Cortex of kidney (tissue), 1 donor: ENCODE measurements around the gene TMEM255B.

Source experiments
- DNase-seq: peaks from one replicate; lab custom pipeline; 2025; lab: John Stamatoyannopoulos, UW

The TMEM255B gene

DNA sequence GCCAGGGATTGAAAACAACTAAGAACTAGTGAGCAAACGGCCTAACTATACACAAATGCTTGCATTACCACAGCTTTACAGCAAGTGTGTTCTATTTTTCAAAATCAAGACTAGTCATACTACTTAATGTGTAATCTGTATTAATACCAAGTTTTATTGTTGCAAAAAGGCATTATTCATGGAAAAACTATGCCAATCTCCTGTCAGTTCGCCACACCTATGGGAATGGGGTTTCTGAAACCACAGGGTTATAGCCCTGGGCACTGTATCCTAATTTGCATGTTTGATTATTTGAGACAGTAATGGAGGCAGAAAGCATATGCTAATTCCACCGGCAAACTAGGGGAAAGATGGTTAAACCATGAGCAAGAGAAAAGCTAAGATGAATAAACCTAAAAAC is 90.5 kb downstream of the TMEM255B start:
- DNase-seq = no peak

- no peak for DNase-seq
Observed at GRCh38 chr13:113849981-113850721, 91.1 kb downstream of the TMEM255B start.

DNA sequence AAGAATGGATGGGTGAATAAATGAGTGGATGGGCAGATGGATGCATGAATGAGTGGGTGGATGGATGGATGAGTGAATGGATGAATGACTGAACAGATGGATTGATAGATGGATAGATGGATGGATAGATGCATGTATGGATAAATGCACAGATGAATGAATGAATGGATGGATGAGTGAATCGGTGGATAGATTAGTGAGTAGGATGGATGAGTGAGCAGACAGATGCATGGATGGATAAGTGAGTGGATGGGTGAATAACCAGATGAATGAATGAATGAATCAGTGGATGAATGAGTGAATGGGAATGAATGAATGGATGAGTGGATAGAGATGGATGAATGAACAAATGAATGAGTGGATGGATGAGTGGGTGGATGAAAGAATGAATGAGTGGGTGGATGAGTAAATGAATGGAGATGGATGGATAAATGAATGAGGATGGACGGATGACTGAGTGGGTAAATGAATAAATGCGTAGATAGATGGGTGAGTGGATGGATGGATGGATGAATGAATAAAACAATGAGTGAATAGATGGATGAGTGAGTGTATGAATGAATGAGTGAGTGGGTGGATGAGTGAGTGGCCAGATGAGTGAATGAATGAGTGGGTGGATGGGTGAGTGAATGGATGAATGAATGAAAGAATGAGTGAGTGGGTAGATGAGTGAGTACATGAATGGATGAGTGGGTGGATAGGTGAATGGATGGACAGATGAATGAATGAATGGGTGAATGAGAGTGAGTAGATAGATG is 91.9 kb downstream of the TMEM255B start:
- DNase-seq = no peak

- DNase-seq = no peak
Observed at GRCh38 chr13:113851480-113851803, 92.4 kb downstream of the TMEM255B start.

DNA sequence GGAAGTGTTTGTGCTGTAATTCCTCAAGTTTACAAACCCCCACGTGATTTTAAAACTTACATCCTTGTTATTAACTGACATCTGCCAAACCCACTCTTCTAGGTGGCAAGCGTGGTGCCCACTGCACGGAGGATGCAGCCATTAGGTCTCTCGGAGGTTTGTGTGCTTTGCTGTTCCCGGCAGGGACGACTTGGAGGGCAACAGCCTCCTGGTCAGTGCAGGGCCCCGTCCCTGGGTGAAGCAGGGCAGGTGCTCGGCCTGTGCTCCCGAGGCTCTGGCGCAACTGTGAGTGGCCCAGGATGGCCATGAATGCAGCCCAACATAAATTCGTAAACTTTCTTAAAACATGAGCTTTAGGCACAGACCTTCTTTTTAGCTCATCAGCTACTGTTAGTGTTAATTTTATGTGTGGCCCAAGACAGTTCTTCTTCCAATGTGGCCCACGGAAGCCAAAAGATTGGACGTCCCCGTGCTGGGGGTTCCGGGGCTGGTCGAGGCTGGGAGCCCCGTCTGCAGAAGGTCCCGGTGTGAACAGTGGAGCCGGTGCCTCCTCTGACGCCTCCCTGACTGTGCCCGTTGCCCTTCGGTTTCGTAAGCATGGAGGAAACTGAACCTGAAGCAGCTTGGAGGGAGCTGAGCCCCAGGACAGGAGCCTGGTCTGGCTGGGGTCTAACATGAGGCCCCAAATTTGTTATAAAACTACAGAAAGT is 93.0 kb downstream of the TMEM255B start:
- DNase-seq = no peak

- no peak for DNase-seq
Observed at GRCh38 chr13:113852536-113853517, 93.8 kb downstream of the TMEM255B start.

DNA sequence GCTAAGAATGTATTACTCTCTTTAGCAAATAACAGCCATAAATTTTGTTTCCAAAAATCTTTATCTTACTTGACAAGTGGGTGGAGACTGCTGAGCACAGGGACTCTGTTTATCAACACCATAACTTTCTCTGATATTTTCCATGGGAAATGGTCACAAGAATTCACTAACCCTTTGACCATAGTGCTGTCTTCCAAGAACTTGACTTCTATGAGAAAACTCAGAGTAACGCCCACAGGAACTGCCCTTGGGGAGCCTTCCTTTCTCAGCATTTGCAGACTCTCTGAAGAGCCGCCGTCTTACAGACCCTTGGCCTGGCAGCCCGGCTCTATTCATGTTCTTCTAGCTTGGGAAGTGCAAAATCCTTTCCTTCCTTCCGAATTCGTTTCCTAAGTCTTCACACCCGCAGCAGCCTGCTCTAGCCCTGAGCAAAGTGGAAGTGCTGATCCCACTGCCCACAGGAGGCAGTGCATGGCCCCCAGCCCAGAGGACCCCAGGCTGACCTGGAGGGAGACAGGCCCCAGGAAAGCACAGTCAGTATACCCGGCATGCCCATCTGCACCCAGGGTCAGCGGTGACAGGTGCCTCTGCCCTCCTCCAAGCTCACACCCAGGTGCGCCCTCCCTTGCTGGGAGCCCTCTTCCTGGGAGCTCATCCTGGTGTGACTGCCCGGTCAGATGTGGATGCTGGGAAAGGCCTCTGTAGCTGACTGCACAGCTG is 94.7 kb downstream of the TMEM255B start:
- no peak for DNase-seq

- DNase-seq = no peak
Observed at GRCh38 chr13:113854238-113855011, 95.4 kb downstream of the TMEM255B start.

DNA sequence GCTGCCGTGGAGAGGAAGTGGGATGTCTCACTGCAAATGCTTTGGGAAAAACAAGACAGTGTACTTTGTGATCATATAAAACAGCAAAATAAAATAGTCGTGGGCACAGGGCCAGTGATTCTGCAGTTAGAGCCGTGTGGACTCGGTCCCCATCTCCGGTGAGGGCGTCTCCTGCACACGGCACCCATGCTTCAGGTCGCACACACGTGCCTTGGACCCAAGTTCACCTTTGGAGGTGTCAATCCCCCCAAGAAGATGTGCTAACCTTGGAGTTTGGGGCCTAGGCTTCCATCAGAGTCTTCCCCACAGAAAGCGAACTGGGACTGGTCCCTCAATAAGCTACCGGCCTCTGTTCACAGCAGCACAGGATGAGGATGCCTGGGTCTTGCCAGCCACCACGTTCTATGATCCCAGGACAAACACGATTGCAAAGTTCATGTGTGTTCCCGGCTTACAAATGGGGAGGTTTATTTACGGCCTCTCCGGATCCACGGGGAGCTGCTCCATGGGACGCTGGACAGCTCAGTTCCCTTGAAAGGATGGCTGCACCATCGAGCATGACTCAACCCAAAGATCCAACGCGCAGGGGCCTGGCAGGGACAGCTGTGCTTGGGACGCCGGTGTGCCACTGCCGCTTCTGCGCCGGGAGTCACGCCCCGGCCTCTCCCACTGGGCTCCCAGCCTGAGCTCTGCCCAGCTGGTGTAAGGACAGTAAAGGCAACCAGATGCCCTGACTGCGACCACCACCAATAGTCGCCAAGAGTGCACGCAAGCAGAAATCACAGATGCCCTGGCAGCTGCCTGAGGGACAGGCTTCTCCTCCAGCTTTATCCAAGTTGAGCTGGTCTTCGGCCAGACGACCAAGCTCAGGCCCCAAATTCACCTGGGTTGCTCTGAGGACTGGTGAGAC is 96.2 kb downstream of the TMEM255B start:
- DNase-seq = no peak

DNA sequence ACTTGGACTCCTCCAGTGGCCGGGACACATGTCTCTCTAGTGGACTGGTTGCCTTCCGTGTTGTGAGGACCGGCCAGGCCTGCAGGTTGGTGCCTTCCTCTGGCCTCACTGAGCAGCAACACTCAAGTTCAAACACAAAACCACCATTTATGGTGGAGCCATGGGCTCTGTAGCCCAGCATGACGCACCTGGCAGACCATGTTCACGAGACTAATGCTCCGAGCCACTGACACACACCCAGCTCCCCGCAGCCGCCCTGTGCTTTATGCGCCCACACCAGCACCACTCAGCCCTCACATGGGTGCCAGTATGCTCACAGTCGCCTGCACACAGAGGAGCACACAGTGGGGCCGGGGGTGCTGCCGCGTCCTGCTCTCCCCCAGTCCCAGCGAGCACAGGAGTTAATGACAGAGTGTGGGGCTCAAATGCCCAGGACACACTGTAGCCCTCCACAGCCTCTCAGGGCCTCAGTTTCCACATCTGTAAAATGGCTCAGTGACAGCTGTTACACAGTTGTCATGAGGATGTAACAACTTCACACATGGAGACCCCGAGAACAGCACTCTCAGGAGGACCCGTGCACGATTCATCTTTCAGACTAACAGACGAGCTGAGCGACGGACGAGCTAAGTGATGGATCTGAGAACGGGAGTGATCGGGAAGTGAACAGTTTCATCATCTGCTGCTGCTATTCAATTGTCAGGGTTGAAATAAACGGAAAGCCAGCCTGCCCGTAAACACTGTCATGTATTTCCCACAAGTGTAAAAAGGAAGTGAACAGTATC is 97.1 kb downstream of the TMEM255B start:
- DNase-seq = no peak

GRCh38 chr13:113856716-113857065 is 97.7 kb downstream of the TMEM255B start:
- no peak for DNase-seq

DNA sequence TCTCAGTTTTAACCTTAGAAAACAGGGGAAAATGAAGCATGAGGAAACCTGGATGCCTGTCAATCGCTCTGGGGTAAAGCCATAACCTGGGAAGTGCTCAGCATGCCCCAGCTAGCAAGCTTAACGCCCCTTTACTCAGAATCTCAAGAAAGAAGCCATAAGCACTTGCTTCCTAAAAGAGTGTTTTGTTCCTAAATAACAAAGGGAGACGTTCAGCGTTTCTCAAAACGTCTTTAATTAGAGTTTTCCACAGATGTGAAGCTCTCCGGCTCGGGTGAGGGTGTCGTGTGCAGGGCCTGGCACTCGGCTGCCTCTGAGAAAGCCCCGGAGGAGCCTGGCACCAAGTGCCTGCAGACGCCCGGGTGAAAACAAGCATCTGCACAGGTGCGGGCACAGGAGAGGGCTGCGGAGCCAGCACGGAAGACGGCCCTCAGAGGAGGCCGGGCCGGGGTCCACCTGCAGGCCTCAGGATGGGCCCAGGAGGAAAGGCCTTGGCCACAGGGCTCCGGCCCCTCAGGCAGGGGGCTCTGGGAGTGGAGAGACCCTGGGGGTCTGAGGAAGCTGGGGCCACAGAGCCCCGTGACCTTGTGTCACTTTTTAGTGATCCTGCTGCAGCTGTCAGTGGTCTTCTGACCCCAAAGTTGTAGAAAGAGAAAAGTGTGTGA is 98.6 kb downstream of the TMEM255B start:
- no peak for DNase-seq

- DNase-seq = no peak
Observed at GRCh38 chr13:113859311-113860050, 100.5 kb downstream of the TMEM255B start.

DNA sequence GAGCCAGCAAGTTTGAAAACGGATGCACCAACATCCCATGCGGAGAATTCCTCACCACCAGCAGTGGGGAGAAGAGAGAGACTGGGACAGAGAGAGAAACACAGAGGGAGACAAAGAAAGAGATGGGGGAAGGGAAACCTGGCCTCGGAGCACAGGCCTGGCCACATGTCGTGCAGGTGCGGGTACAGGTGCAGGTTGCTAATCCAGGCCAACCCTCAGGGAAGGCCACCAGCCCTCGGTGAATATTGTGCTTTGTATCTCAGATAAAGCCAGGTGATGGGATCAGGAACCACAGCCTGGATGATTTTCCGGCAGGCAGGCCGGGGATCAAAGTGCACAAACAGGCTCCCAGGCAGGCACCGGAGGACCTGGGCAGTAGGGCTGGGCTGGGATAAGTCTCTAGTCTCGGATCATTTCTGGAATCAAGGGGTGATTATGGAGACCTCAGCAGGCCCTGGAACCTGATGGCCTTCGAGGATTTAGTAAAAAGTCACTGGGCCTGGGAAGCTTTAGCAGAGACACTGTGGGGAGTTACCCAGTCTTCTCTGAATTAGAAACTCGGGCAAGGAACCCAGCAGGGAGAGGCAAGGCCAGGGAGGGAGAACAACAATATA is 101.1 kb downstream of the TMEM255B start:
- no peak for DNase-seq

DNA sequence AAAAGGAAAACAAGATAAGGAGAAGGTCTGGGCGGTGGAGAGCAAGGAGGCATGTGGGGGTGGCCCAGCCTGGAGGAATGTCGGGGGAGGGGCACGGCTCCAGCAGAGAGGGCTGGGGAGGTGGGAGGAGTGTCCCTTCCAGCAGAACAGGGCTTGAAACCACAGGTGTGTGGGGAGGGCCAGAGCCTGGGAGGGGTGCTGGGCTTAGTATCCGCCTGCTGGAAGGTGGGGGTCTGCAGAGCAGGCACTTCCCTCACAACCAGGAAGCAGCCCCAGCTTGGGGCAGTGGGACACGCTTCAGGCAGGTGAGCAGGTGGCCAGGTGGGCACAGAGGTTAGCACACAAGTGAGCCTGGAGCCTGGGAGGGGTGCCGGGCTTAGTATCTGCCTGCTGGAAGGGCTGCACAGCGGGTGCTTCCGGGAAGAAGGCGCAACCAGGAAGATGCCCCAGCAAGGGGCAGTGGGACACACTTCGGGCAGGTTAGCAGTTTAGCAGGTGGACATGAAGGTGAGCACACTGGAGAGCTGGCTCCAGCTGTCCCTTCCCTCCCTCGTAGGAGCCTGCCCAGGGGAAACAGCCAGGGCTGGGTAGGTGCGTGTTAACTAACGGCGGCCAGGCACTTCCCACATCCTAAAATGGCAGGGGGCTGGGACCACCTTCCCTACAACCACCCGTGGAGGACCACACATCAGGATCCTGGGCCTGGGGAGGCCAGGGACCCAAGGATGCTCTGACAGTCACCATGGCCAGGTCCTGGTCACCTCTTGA is 101.8 kb downstream of the TMEM255B start:
- no peak for DNase-seq

GRCh38 chr13:113861433-113862030 is 102.5 kb downstream of the TMEM255B start:
- no peak for DNase-seq
